Smooth muscle cell (in vitro differentiated cells): ENCODE data around the gene NCKIPSD. TPM values are rescaled to one million over a fixed set of nuclear protein-coding genes. Genes with fewer than 3 reads are reported as not detected.
A peak's percentile ranks its signal among the peaks of the same experiment; 100 is the strongest.

Experiments used
- DNase-seq: peaks from one replicate; lab custom pipeline; 2025; ENCODE audit not compliant: unreplicated experiment; lab: John Stamatoyannopoulos, UW
- H2AFZ ChIP-seq: fragments of 200-600 bp; sonication (generic); 2 replicates; pipeline ENCODE4 v1.6.0; 2016; ENCODE audit warnings: antibody characterized with exemption, low read depth, mild to moderate bottlenecking
- H3F3A ChIP-seq: fragments of 200-600 bp; sonication (generic); 2 replicates; pipeline ENCODE4 v1.6.0; 2017; ENCODE audit warnings: antibody characterized with exemption, low read depth
- H3K27ac ChIP-seq: fragments of 200-600 bp; sonication (generic); 2 replicates; pipeline ENCODE4 v1.5.1; 2016; ENCODE audit warnings: low read depth, mild to moderate bottlenecking
- H3K27me3 ChIP-seq: fragments of 200-600 bp; sonication (generic); 2 replicates; pipeline ENCODE4 v1.6.1; 2016; ENCODE audit warnings: low read depth, mild to moderate bottlenecking
- H3K36me3 ChIP-seq: fragments of 200-600 bp; sonication (generic); 2 replicates; pipeline ENCODE4 v1.5.1; 2016; ENCODE audit warnings: low read depth
- H3K4me1 ChIP-seq: fragments of 200-600 bp; sonication (generic); 2 replicates; pipeline ENCODE4 v1.5.1; 2016; ENCODE audit warnings: low read depth
- H3K4me2 ChIP-seq: fragments of 200-600 bp; sonication (generic); 2 replicates; pipeline ENCODE4 v1.6.0; 2016; ENCODE audit warnings: mild to moderate bottlenecking
- H3K4me3 ChIP-seq: fragments of 200-600 bp; sonication (generic); 2 replicates; pipeline ENCODE4 v1.5.1; 2016; ENCODE audit warnings: mild to moderate bottlenecking
- H3K79me2 ChIP-seq: fragments of 200-600 bp; sonication (generic); 2 replicates; pipeline ENCODE4 v1.6.0; 2016; ENCODE audit warnings: low read depth, mild to moderate bottlenecking
- H3K9ac ChIP-seq: fragments of 200-600 bp; sonication (generic); 2 replicates; pipeline ENCODE4 v1.6.0; 2016; ENCODE audit warnings: low read depth
- H3K9me3 ChIP-seq: fragments of 200-600 bp; sonication (generic); replicated peaks from 2 replicates; pipeline ENCODE4 v1.5.1; 2016; ENCODE audit warnings: low read depth
- H4K20me1 ChIP-seq: fragments of 200-600 bp; sonication (generic); 2 replicates; pipeline ENCODE4 v1.6.0; 2016; ENCODE audit warnings: low read depth
- WGBS: methylation state at CpG from one replicate; pipeline ENCODE4 v1.1.7; 2016; ENCODE audit warnings: low lambda C conversion rate; 5-methylcytosine and 5-hydroxymethylcytosine counted together
- polyA plus RNA-seq: library from polyadenylated mRNA; unstranded; fragments of >200 nt; fragmentation: Nextera tagmentation; extraction: Ambion mirVana; gene quantifications from 2 replicates; pipeline ENCODE4 v1.2.1, GENCODE V29; 2016
- total RNA-seq: library from RNA; depleted of rRNA; stranded (reverse); fragments of >200 nt; gene quantifications from 2 replicates; pipeline ENCODE4 v1.2.3, GENCODE V29; 2014
- TF ChIP-seq, protein P1 (sequence below): fragments of 200-600 bp; sonication (generic); IDR thresholded peaks from 2 replicates; pipeline ENCODE4 v1.5.1; 2017; ENCODE audit warnings: borderline replicate concordance, mild to moderate bottlenecking, antibody characterized with exemption; ENCODE audit not compliant: insufficient read depth, poor library complexity, severe bottlenecking

NCKIPSD gene
- total and polyA plus RNA-seq, 2 experiments from 2014 or later: 13.8 to 21.6 TPM

DNA sequence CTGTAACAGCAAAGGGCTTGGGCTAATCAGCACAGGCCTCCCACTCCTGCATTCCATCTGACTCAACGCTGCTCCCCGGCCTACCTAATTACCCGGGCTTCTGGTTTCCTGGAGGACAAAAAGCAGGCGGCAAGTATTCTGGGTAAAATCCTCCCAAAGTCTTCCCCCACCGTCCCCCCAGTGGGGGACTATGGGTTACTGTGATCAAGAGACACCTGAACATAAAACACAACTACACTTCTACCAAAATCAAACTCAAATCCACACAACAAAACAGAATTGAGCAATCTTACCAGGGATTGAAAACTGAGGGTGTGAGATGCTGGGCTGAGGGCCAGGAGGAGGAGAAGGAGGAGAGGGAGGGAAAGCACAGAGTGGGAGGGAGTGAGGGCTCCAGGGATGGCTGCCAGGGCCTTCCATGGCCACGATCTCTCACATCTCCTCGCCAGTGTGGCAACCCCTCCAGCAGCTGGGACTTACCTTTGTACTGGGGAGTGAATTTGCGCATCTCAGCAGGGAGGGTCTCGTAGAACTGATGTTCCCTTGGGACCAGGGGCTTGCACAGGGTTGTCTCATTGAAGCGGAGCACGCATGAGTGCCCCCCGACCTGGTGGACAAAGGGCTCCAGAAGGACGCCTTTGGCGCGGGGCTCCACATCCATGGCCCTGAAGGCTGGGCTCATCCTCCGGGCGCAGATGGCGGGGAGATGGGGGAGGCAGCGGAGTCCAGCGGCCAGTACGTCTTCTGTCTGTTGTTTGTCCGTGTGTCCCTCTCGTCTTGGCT is 9.1 kb upstream of the NCKIPSD start:
- H2AFZ ChIP-seq: no peak overlapping the region
- H3K4me1 ChIP-seq: peaks cover 29% of the 10 kb centered on the region
- H3K27ac ChIP-seq: peak overlapping the region; percentile 74
- DNase-seq: no peak
- peaks cover 20% of the 10 kb centered on the region for H3K36me3 ChIP-seq
- no peaks in the 10 kb centered on the region for H3K9me3 ChIP-seq
- H3K27me3 ChIP-seq: no peaks in the 10 kb centered on the region
- TF ChIP-seq, protein P1, sequence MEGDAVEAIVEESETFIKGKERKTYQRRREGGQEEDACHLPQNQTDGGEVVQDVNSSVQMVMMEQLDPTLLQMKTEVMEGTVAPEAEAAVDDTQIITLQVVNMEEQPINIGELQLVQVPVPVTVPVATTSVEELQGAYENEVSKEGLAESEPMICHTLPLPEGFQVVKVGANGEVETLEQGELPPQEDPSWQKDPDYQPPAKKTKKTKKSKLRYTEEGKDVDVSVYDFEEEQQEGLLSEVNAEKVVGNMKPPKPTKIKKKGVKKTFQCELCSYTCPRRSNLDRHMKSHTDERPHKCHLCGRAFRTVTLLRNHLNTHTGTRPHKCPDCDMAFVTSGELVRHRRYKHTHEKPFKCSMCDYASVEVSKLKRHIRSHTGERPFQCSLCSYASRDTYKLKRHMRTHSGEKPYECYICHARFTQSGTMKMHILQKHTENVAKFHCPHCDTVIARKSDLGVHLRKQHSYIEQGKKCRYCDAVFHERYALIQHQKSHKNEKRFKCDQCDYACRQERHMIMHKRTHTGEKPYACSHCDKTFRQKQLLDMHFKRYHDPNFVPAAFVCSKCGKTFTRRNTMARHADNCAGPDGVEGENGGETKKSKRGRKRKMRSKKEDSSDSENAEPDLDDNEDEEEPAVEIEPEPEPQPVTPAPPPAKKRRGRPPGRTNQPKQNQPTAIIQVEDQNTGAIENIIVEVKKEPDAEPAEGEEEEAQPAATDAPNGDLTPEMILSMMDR: no peak
- peaks cover 86% of the 10 kb centered on the region for H3K79me2 ChIP-seq
- peaks cover 57% of the 10 kb centered on the region for H3F3A ChIP-seq
- H4K20me1 ChIP-seq: peaks cover 100% of the 10 kb centered on the region
- peak overlapping the region; percentile 14 for H3K9ac ChIP-seq
- peak overlapping the region; percentile 76 for H3K4me2 ChIP-seq
- WGBS: 61% methylated on average over 23 of the region's 23 CpGs
- peak overlapping the region; percentile 16 for H3K4me3 ChIP-seq

DNA sequence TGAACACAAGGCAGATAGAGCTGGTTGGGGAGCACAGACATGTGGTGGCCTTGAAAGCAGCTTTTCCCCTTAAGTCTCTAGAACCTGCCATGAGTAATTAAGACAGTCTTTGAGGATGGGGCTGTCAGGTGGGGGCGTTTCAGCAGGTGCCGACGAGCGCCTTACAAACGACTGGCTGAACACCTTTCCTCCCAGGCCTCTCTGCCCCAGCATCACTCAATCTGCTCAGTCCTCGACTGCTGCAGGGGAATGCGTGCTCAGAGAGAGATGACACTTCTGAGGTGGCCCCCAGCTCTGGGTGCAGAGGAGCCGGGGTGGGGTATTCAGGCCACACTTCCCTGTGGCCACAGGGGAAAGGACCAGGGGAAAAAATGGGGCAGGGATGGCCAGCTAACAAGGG is 8.1 kb upstream of the NCKIPSD start:
- DNase-seq: no peak
- peaks cover 79% of the 10 kb centered on the region for H3K79me2 ChIP-seq
- H3K27ac ChIP-seq: peak overlapping the region; percentile 74
- H3K4me2 ChIP-seq: peak overlapping the region; percentile 76
- H3K4me1 ChIP-seq: peaks cover 29% of the 10 kb centered on the region
- peak overlapping the region; percentile 16 for H3K4me3 ChIP-seq
- no peaks in the 10 kb centered on the region for H3K27me3 ChIP-seq
- H3F3A ChIP-seq: peaks cover 65% of the 10 kb centered on the region
- peaks cover 15% of the 10 kb centered on the region for H3K36me3 ChIP-seq
- WGBS: 83% methylated on average over 8 of the region's 8 CpGs
- H3K9me3 ChIP-seq: no peaks in the 10 kb centered on the region
- H2AFZ ChIP-seq: no peak overlapping the region
- no peak overlapping the region for H3K9ac ChIP-seq
- H4K20me1 ChIP-seq: peaks cover 100% of the 10 kb centered on the region
- TF ChIP-seq, protein P1: no peak

GRCh38 chr3:48692551-48692950 is 6.8 kb upstream of the NCKIPSD start:
- Histone ChIP-seq H3K27ac (peak overlapping the region; percentile 74), H3K4me2 (no peak overlapping the region), H4K20me1 (peaks cover 99% of the 10 kb centered on the region)

More at GRCh38 chr3:48692551-48692950, 6.8 kb upstream of the NCKIPSD start:
- Histone ChIP-seq H3K9ac (no peak overlapping the region), H3K27me3 (no peaks in the 10 kb centered on the region), H3K9me3 (no peaks in the 10 kb centered on the region), H3K79me2 (peaks cover 66% of the 10 kb centered on the region), H3K36me3 (peaks cover 15% of the 10 kb centered on the region), H3K4me3 (no peak overlapping the region), H3F3A (peaks cover 68% of the 10 kb centered on the region), H2AFZ (no peak overlapping the region), H3K4me1 (peaks cover 29% of the 10 kb centered on the region)
- DNase-seq: no peak
- TF ChIP-seq, protein P1: no peak
